Activated CD8-positive, alpha-beta T cell treated with anti-CD3 and anti-CD28 coated beads for 36 hours (primary cell): ENCODE measurements around the gene MAP4K4. TPM values are rescaled to one million over a fixed set of nuclear protein-coding genes. Genes with fewer than 3 reads are reported as not detected.

Experiments
- ATAC-seq: fragments of 200-7000 bp; cut with Tn5 transposase; one replicate; pipeline ENCODE4 v1.10.0; 2021; ENCODE audit warnings: mild to moderate bottlenecking, moderate library complexity
- CTCF ChIA-PET: fragments of 350-600 bp; sonication (Branson Sonifier 250); formaldehyde crosslinking; loops from one replicate; lab custom pipeline; 2021; ENCODE audit warnings: antibody characterized with exemption; lab: Charles Lee
- POLR2A ChIA-PET: fragments of 350-600 bp; sonication (Branson Sonifier 250); formaldehyde crosslinking; loops from one replicate; lab custom pipeline; 2021; ENCODE audit warnings: antibody characterized with exemption; lab: Charles Lee
- DNase-seq: peaks from one replicate; pipeline ENCODE4 v3.0.0-alpha.2; 2020
- H3K27ac Mint-ChIP-seq: one replicate; pipeline ENCODE4 v1.8.0; 2021; ENCODE audit warnings: mild to moderate bottlenecking, mixed read lengths
- H3K27me3 Mint-ChIP-seq: one replicate; pipeline ENCODE4 v1.8.0; 2021; ENCODE audit warnings: mixed read lengths
- H3K36me3 Mint-ChIP-seq: one replicate; pipeline ENCODE4 v1.8.0; 2021; ENCODE audit warnings: low read depth, mixed read lengths
- H3K4me1 Mint-ChIP-seq: one replicate; pipeline ENCODE4 v1.8.0; 2021; ENCODE audit warnings: low read depth, mixed read lengths
- H3K4me3 Mint-ChIP-seq: one replicate; pipeline ENCODE4 v1.8.0; 2021; ENCODE audit warnings: mild to moderate bottlenecking, moderate library complexity, mixed read lengths
- H3K9me3 Mint-ChIP-seq: one replicate; pipeline ENCODE4 v1.8.0; 2021; ENCODE audit warnings: mixed read lengths
- CTCF ChIP-seq: fragments of 200-600 bp; IDR thresholded peaks from one replicate; pipeline ENCODE4 v1.8.0; 2022; ENCODE audit warnings: antibody characterized with exemption, mild to moderate bottlenecking
- intact Hi-C: fragments of 100-400 bp; cut with micrococcal nuclease; formaldehyde crosslinking; loops from one replicate; pipeline ENCODE4 v1.10.0; 2022
- total RNA-seq, 2 experiments: library from RNA; stranded (reverse); gene quantifications; one replicate each; pipeline ENCODE4 v1.2.3, GENCODE V29; 2021

Gene MAP4K4
- total RNA-seq, 2 experiments from 2014 or later, result 26.3 to 27.3 TPM

- no peaks in the 10 kb centered on the region for H3K4me1 Mint-ChIP-seq
- POLR2A ChIA-PET, result no interaction called here
- no peaks in the 10 kb centered on the region for H3K36me3 Mint-ChIP-seq
- peaks cover 1% of the 10 kb centered on the region for H3K9me3 Mint-ChIP-seq
- CTCF ChIA-PET, result no interaction called here
- H3K4me3 Mint-ChIP-seq, result no peak overlapping the region
- H3K27ac Mint-ChIP-seq, result no peak overlapping the region
- intact Hi-C loops, result loop anchor here (10.0 kb wide), 1 partner anchor 244 kb away; no protein-coding TSS in a partner anchor
- no peak for DNase-seq
- no peak for ATAC-seq
- H3K27me3 Mint-ChIP-seq, result no peaks in the 10 kb centered on the region
- TF ChIP-seq CTCF, result no peak
These were observed 39.1 kb upstream of the MAP4K4 start for GRCh38 chr2:101658387-101658786.

- no peak for DNase-seq
- Mint-ChIP-seq H3K27me3 (no peaks in the 10 kb centered on the region), H3K27ac (no peak overlapping the region), H3K36me3 (no peaks in the 10 kb centered on the region), H3K9me3 (no peaks in the 10 kb centered on the region), H3K4me1 (no peaks in the 10 kb centered on the region), H3K4me3 (no peak overlapping the region)
- CTCF ChIA-PET, result no interaction called here
- no peak for TF ChIP-seq CTCF
- ATAC-seq, result no peak
- intact Hi-C loops, result no loop called here
- POLR2A ChIA-PET, result no interaction called here
These were observed 32.2 kb upstream of the MAP4K4 start for GRCh38 chr2:101665312-101665711.

- H3K4me3 Mint-ChIP-seq, result no peak overlapping the region
- ChIA-PET POLR2A (no interaction called here), CTCF (no interaction called here)
- H3K27me3 Mint-ChIP-seq, result no peaks in the 10 kb centered on the region
- ATAC-seq (no peak), DNase-seq (no peak)
- H3K4me1 Mint-ChIP-seq, result peaks cover 2% of the 10 kb centered on the region
- peaks cover 12% of the 10 kb centered on the region for H3K9me3 Mint-ChIP-seq
- H3K27ac Mint-ChIP-seq, result no peak overlapping the region
- peaks cover 2% of the 10 kb centered on the region for H3K36me3 Mint-ChIP-seq
- no peak for TF ChIP-seq CTCF
- intact Hi-C loops, result no loop called here
These were observed 29.7 kb upstream of the MAP4K4 start for GRCh38 chr2:101667823-101668222.

GRCh38 chr2:101672047-101672446 is 25.5 kb upstream of the MAP4K4 start:
- ATAC-seq, result no peak
- no peak for DNase-seq
- Mint-ChIP-seq H3K4me1 (peaks cover 10% of the 10 kb centered on the region), H3K4me3 (no peak overlapping the region), H3K36me3 (peaks cover 2% of the 10 kb centered on the region), H3K27me3 (no peaks in the 10 kb centered on the region), H3K9me3 (peaks cover 12% of the 10 kb centered on the region), H3K27ac (no peak overlapping the region)
- TF ChIP-seq CTCF, result no peak
- ChIA-PET POLR2A (interaction anchor here (0.6 to 0.7 kb wide), 2 partner anchors 27 to 74 kb away, joined by 3 read pairs; no protein-coding TSS in a partner anchor), CTCF (interaction anchor here (0.6 kb wide), 1 partner anchor 159 kb away, joined by 3 read pairs; no protein-coding TSS in a partner anchor)
- intact Hi-C loops, result no loop called here

- Mint-ChIP-seq H3K4me1 (peaks cover 10% of the 10 kb centered on the region), H3K36me3 (peaks cover 2% of the 10 kb centered on the region), H3K9me3 (peaks cover 12% of the 10 kb centered on the region), H3K4me3 (no peak overlapping the region), H3K27me3 (no peaks in the 10 kb centered on the region), H3K27ac (no peak overlapping the region)
- no peak for DNase-seq
- no peak for ATAC-seq
- CTCF ChIA-PET, result no interaction called here
- intact Hi-C loops, result no loop called here
- POLR2A ChIA-PET, result no interaction called here
- TF ChIP-seq CTCF, result no peak
These were observed 23.6 kb upstream of the MAP4K4 start for GRCh38 chr2:101673920-101674319.
